DND-41 (cell line): ENCODE data around the gene ZFPM1.

Source experiments
- CTCF ChIP-seq: IDR thresholded peaks from 2 replicates; pipeline ENCODE4 v1.5.1; 2012; ENCODE audit warnings: borderline replicate concordance, low read length, moderate library complexity, mild to moderate bottlenecking; ENCODE audit not compliant: poor library complexity, severe bottlenecking; ENCODE audit errors: extremely low read depth
- EZH2 ChIP-seq: IDR thresholded peaks from 3 replicates; pipeline ENCODE4 v1.6.1; 2012; ENCODE audit warnings: borderline replicate concordance, low read depth, mild to moderate bottlenecking, moderate library complexity, low read length, inconsistent platforms; ENCODE audit not compliant: severe bottlenecking

GRCh38 chr16:88466175-88466862, 13.2 kb downstream of the ZFPM1 start:
- TF ChIP-seq EZH2 (no peak), CTCF (no peak)
